Smooth muscle cell (in vitro differentiated cells): Measurements from ENCODE around the gene FANCC. TPM values are rescaled to one million over a fixed set of nuclear protein-coding genes. Genes with fewer than 3 reads are reported as not detected.

Experiments used
- DNase-seq: peaks from one replicate; lab custom pipeline; 2025; ENCODE audit not compliant: unreplicated experiment; lab: John Stamatoyannopoulos, UW
- H2AFZ ChIP-seq: fragments of 200-600 bp; sonication (generic); 2 replicates; pipeline ENCODE4 v1.6.0; 2016; ENCODE audit warnings: antibody characterized with exemption, low read depth, mild to moderate bottlenecking
- H3F3A ChIP-seq: fragments of 200-600 bp; sonication (generic); 2 replicates; pipeline ENCODE4 v1.6.0; 2017; ENCODE audit warnings: antibody characterized with exemption, low read depth
- H3K27ac ChIP-seq: fragments of 200-600 bp; sonication (generic); 2 replicates; pipeline ENCODE4 v1.5.1; 2016; ENCODE audit warnings: low read depth, mild to moderate bottlenecking
- H3K27me3 ChIP-seq: fragments of 200-600 bp; sonication (generic); 2 replicates; pipeline ENCODE4 v1.6.1; 2016; ENCODE audit warnings: low read depth, mild to moderate bottlenecking
- H3K36me3 ChIP-seq: fragments of 200-600 bp; sonication (generic); 2 replicates; pipeline ENCODE4 v1.5.1; 2016; ENCODE audit warnings: low read depth
- H3K4me1 ChIP-seq: fragments of 200-600 bp; sonication (generic); 2 replicates; pipeline ENCODE4 v1.5.1; 2016; ENCODE audit warnings: low read depth
- H3K4me2 ChIP-seq: fragments of 200-600 bp; sonication (generic); 2 replicates; pipeline ENCODE4 v1.6.0; 2016; ENCODE audit warnings: mild to moderate bottlenecking
- H3K4me3 ChIP-seq: fragments of 200-600 bp; sonication (generic); 2 replicates; pipeline ENCODE4 v1.5.1; 2016; ENCODE audit warnings: mild to moderate bottlenecking
- H3K79me2 ChIP-seq: fragments of 200-600 bp; sonication (generic); 2 replicates; pipeline ENCODE4 v1.6.0; 2016; ENCODE audit warnings: low read depth, mild to moderate bottlenecking
- H3K9ac ChIP-seq: fragments of 200-600 bp; sonication (generic); 2 replicates; pipeline ENCODE4 v1.6.0; 2016; ENCODE audit warnings: low read depth
- H3K9me3 ChIP-seq: fragments of 200-600 bp; sonication (generic); replicated peaks from 2 replicates; pipeline ENCODE4 v1.5.1; 2016; ENCODE audit warnings: low read depth
- H4K20me1 ChIP-seq: fragments of 200-600 bp; sonication (generic); 2 replicates; pipeline ENCODE4 v1.6.0; 2016; ENCODE audit warnings: low read depth
- WGBS: methylation state at CpG from one replicate; pipeline ENCODE4 v1.1.7; 2016; ENCODE audit warnings: low lambda C conversion rate; 5-methylcytosine and 5-hydroxymethylcytosine counted together
- polyA plus RNA-seq: library from polyadenylated mRNA; unstranded; fragments of >200 nt; fragmentation: Nextera tagmentation; extraction: Ambion mirVana; gene quantifications from 2 replicates; pipeline ENCODE4 v1.2.1, GENCODE V29; 2016
- total RNA-seq: library from RNA; depleted of rRNA; stranded (reverse); fragments of >200 nt; gene quantifications from 2 replicates; pipeline ENCODE4 v1.2.3, GENCODE V29; 2014
- TF ChIP-seq, protein P1 (sequence below): fragments of 200-600 bp; sonication (generic); IDR thresholded peaks from 2 replicates; pipeline ENCODE4 v1.5.1; 2017; ENCODE audit warnings: borderline replicate concordance, mild to moderate bottlenecking, antibody characterized with exemption; ENCODE audit not compliant: insufficient read depth, poor library complexity, severe bottlenecking

FANCC gene
- total and polyA plus RNA-seq, 2 experiments from 2014 or later, result 11.0 to 11.2 TPM

- Histone ChIP-seq H3K9ac (no peak overlapping the region), H4K20me1 (no peaks in the 10 kb centered on the region), H3K4me3 (no peak overlapping the region), H3K4me2 (no peak overlapping the region), H3K27ac (peak overlapping the region; percentile 57), H3K9me3 (no peaks in the 10 kb centered on the region), H3K79me2 (no peaks in the 10 kb centered on the region), H2AFZ (no peak overlapping the region), H3K36me3 (no peaks in the 10 kb centered on the region), H3K27me3 (no peaks in the 10 kb centered on the region), H3F3A (peaks cover 3% of the 10 kb centered on the region), H3K4me1 (no peaks in the 10 kb centered on the region)
- TF ChIP-seq, protein P1, sequence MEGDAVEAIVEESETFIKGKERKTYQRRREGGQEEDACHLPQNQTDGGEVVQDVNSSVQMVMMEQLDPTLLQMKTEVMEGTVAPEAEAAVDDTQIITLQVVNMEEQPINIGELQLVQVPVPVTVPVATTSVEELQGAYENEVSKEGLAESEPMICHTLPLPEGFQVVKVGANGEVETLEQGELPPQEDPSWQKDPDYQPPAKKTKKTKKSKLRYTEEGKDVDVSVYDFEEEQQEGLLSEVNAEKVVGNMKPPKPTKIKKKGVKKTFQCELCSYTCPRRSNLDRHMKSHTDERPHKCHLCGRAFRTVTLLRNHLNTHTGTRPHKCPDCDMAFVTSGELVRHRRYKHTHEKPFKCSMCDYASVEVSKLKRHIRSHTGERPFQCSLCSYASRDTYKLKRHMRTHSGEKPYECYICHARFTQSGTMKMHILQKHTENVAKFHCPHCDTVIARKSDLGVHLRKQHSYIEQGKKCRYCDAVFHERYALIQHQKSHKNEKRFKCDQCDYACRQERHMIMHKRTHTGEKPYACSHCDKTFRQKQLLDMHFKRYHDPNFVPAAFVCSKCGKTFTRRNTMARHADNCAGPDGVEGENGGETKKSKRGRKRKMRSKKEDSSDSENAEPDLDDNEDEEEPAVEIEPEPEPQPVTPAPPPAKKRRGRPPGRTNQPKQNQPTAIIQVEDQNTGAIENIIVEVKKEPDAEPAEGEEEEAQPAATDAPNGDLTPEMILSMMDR, result no peak
- DNase-seq, result no peak
- 84% methylated on average over 13 of the region's 13 CpGs for WGBS
These were observed 211.8 kb downstream of the FANCC start for GRCh38 chr9:95105519-95106287.

DNA sequence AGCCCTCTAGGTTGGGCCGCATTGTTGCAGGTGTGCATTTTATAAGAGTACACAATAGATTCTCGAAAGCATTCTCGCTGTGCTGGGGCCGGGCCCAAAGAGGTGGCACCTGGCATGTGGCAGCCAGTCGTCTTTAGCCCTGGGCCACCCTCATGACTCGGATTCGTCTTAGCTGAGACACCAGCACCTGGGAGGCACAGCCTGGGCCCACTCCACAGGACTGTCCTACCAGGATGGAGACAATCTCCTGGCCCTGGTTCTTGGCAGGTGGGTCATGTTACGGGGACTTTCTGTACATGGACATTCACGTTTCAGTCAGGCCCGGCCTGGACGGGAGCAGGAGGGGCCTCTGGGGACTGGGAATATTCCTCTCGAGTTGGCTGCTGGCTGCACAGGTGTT is 212.5 kb downstream of the FANCC start:
- Histone ChIP-seq H2AFZ (no peak overlapping the region), H3K9me3 (no peaks in the 10 kb centered on the region), H3K79me2 (no peaks in the 10 kb centered on the region), H3K36me3 (no peaks in the 10 kb centered on the region), H3F3A (peaks cover 3% of the 10 kb centered on the region), H3K4me1 (no peaks in the 10 kb centered on the region), H3K4me2 (no peak overlapping the region), H3K4me3 (no peak overlapping the region), H3K27me3 (no peaks in the 10 kb centered on the region), H4K20me1 (no peaks in the 10 kb centered on the region), H3K9ac (no peak overlapping the region), H3K27ac (peak overlapping the region; percentile 57)
- TF ChIP-seq, protein P1, result no peak
- no peak for DNase-seq
- WGBS, result 85% methylated on average over 12 of the region's 12 CpGs

DNA sequence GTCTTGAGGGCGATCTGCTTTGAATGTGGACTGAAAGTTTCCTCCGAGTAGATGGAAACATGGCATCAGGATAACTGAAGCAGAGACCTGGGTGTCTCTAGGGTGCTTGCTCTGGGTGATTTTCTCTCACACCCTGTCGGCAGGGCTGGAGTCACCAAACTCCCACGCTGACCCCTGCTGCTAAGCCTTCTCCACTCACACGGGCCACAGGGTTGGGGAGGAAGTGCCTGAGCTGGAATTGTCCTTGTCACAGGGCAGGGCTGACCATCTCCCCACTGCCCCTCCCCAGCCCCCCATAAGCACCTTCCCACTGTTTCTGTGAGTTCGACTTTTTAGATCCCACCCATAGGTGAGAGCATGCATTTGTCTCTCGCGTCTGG is 212.9 kb downstream of the FANCC start:
- no peak for DNase-seq
- no peaks in the 10 kb centered on the region for H3K4me1 ChIP-seq
- TF ChIP-seq, protein P1, result no peak
- peak overlapping the region; percentile 57 for H3K27ac ChIP-seq
- no peaks in the 10 kb centered on the region for H3K27me3 ChIP-seq
- H3K79me2 ChIP-seq, result no peaks in the 10 kb centered on the region
- H3K9me3 ChIP-seq, result no peaks in the 10 kb centered on the region
- H3K36me3 ChIP-seq, result no peaks in the 10 kb centered on the region
- H2AFZ ChIP-seq, result no peak overlapping the region
- peaks cover 6% of the 10 kb centered on the region for H3F3A ChIP-seq
- WGBS, result 85% methylated on average over 8 of the region's 8 CpGs
- no peaks in the 10 kb centered on the region for H4K20me1 ChIP-seq
- no peak overlapping the region for H3K4me2 ChIP-seq
- no peak overlapping the region for H3K9ac ChIP-seq
- no peak overlapping the region for H3K4me3 ChIP-seq
